Keratinocyte (primary cell): ENCODE data around the gene RGS10. TPM values are rescaled to one million over a fixed set of nuclear protein-coding genes. Genes with fewer than 3 reads are reported as not detected.

Source experiments
- DNase-seq: peaks from one replicate; pipeline ENCODE4 v3.0.0-alpha.2; 2011; ENCODE audit warnings: low read depth, missing footprints, low spot score
- FAIRE-seq: peaks from 2 replicates; lab custom pipeline; 2011; peaks lifted over from hg19 to GRCh38; lab: Jason Lieb, UNC
- H2AFZ ChIP-seq: 2 replicates; pipeline ENCODE4 v1.6.0; 2012; ENCODE audit warnings: low read length, control low read depth, inconsistent platforms; ENCODE audit not compliant: control insufficient read depth
- H3K27ac ChIP-seq: 2 replicates; pipeline ENCODE4 v1.5.1; 2011; ENCODE audit warnings: low read length; ENCODE audit not compliant: control insufficient read depth, insufficient read depth
- H3K27me3 ChIP-seq: 3 replicates; pipeline ENCODE4 v1.6.0; 2011; ENCODE audit warnings: low read length; ENCODE audit not compliant: control insufficient read depth, insufficient read depth; ENCODE audit errors: extremely low read depth
- H3K36me3 ChIP-seq, 2 experiments: 2 replicates in 1 of 2; 3 replicates in 1 of 2; pipeline ENCODE4 v1.5.1; 2011; ENCODE audit warnings: low read length in 2 of 2, mild to moderate bottlenecking in 1 of 2; ENCODE audit not compliant: control insufficient read depth in 2 of 2, insufficient read depth in 2 of 2; ENCODE audit errors: extremely low read depth in 1 of 2
- H3K4me1 ChIP-seq: 3 replicates; pipeline ENCODE4 v1.5.1; 2011; ENCODE audit warnings: low read length; ENCODE audit not compliant: control insufficient read depth, insufficient read depth; ENCODE audit errors: extremely low read depth
- H3K4me2 ChIP-seq: 3 replicates; pipeline ENCODE4 v1.6.0; 2011; ENCODE audit warnings: low read depth, low read length; ENCODE audit not compliant: control insufficient read depth, insufficient read depth; ENCODE audit errors: extremely low read depth
- H3K4me3 ChIP-seq, 3 experiments: fragments of 200-600 bp in 1 of 3; sonication (generic) in 1 of 3; 2 replicates in 2 of 3; 3 replicates in 1 of 3; pipeline ENCODE4 v1.5.1; 2011 to 2016; ENCODE audit warnings: low read length in 3 of 3, mild to moderate bottlenecking in 3 of 3, control low read depth in 2 of 3, inconsistent platforms in 1 of 3, low read depth in 1 of 3, mixed read lengths in 1 of 3, mixed run types in 1 of 3, moderate library complexity in 1 of 3; ENCODE audit not compliant: control insufficient read depth in 2 of 3, insufficient read depth in 2 of 3; ENCODE audit errors: extremely low read depth in 1 of 3
- H3K79me2 ChIP-seq: 2 replicates; pipeline ENCODE4 v1.6.0; 2012; ENCODE audit warnings: low read length; ENCODE audit not compliant: control insufficient read depth, insufficient read depth
- H3K9ac ChIP-seq: 3 replicates; pipeline ENCODE4 v1.6.0; 2011; ENCODE audit warnings: low read length; ENCODE audit not compliant: control insufficient read depth, insufficient read depth; ENCODE audit errors: extremely low read depth
- H3K9me1 ChIP-seq: 3 replicates; pipeline ENCODE4 v1.6.0; 2011; ENCODE audit warnings: low read length; ENCODE audit not compliant: control insufficient read depth, insufficient read depth; ENCODE audit errors: extremely low read depth
- H3K9me3 ChIP-seq: 2 replicates; pipeline ENCODE4 v1.5.1; 2012; ENCODE audit warnings: low read depth, low read length; ENCODE audit not compliant: control insufficient read depth
- H4K20me1 ChIP-seq: 3 replicates; pipeline ENCODE4 v1.6.0; 2011; ENCODE audit warnings: low read length; ENCODE audit not compliant: control insufficient read depth, insufficient read depth; ENCODE audit errors: extremely low read depth
- CTCF ChIP-seq, 3 experiments: IDR thresholded peaks in 1 of 3; conservative IDR thresholded peaks in 1 of 3; optimal IDR thresholded peaks in 1 of 3; 2 replicates in 2 of 3; 3 replicates in 1 of 3; pipeline versions ENCODE3 to v1.5.1; 2011; ENCODE audit warnings: low read length in 3 of 3, mild to moderate bottlenecking in 3 of 3, moderate library complexity in 2 of 3, control low read depth in 1 of 3, inconsistent platforms in 1 of 3; ENCODE audit not compliant: insufficient read depth in 2 of 3; ENCODE audit errors: extremely low read depth in 1 of 3
- EZH2 ChIP-seq: IDR thresholded peaks from one replicate; pipeline ENCODE4 v1.6.1; 2012; ENCODE audit warnings: inconsistent platforms, mild to moderate bottlenecking, low read length, moderate library complexity
- dilution Hi-C: fragments of 300-500 bp; cut with MboI; formaldehyde crosslinking; loops from one replicate; pipeline ENCODE4 v1.7.0; 2020; ENCODE audit warnings: low sequenced_read_pairs; ENCODE audit not compliant: extremely low pct_ligation_motif_present
- polyA plus RNA-seq, 5 experiments: library from polyadenylated mRNA; depleted of rRNA in 3 of 5; stranded (reverse) in 3 of 5; stranded (forward) in 1 of 5; unstranded in 1 of 5; fragments of >200 nt; gene quantifications; 1 replicate in 1 of 5; 2 replicates in 3 of 5; 3 replicates in 1 of 5; pipeline versions ENCODE4 v1.2.1 to v1.2.3, GENCODE V29; 2011 to 2012; ENCODE audit warnings: missing spikeins in 2 of 5, low read depth in 1 of 5, low replicate concordance in 1 of 5

RGS10 gene
- polyA plus RNA-seq, 1 donor (not counting 4 experiments of a cell fraction or from before 2014, with no cell fraction given): 87.8 TPM

- FAIRE-seq: no peak
- dilution Hi-C loops: no loop called here
- Histone ChIP-seq H3K9ac (no peak overlapping the region), H3K27ac (no peak overlapping the region), H3K9me1 (no peaks in the 10 kb centered on the region), H4K20me1 (no peaks in the 10 kb centered on the region), H3K36me3 (no peaks in the 10 kb centered on the region), H3K27me3 (peaks cover 4% of the 10 kb centered on the region), H3K9me3 (no peaks in the 10 kb centered on the region), H3K4me1 (no peaks in the 10 kb centered on the region), H3K79me2 (no peaks in the 10 kb centered on the region), H3K4me2 (no peak overlapping the region), H2AFZ (no peak overlapping the region), H3K4me3 (no peak overlapping the region)
- TF ChIP-seq CTCF (optimal IDR thresholded peaks at IDR 0.05 in 1 of 3, IDR thresholded peaks at IDR 0.05 in 1 of 3, conservative IDR thresholded peaks at IDR 0.05 in 1 of 3; ENCODE audit: extremely low read depth in 1 of 3, insufficient read depth in 2 of 3, low read length in 3 of 3): no peak
- no peak for TF ChIP-seq EZH2
- no peak for DNase-seq
Observed at GRCh38 chr10:119469325-119469707, 73.2 kb downstream of the RGS10 start.

- no peak overlapping the region for H3K4me2 ChIP-seq
- H2AFZ ChIP-seq: no peak overlapping the region
- TF ChIP-seq CTCF (optimal IDR thresholded peaks at IDR 0.05 in 1 of 3, IDR thresholded peaks at IDR 0.05 in 1 of 3, conservative IDR thresholded peaks at IDR 0.05 in 1 of 3; ENCODE audit: extremely low read depth in 1 of 3, insufficient read depth in 2 of 3, low read length in 3 of 3) (no peak), EZH2 (no peak)
- H3K4me3 ChIP-seq: no peak overlapping the region
- peaks cover 4% of the 10 kb centered on the region for H3K27me3 ChIP-seq
- DNase-seq (no peak), FAIRE-seq (no peak)
- H3K36me3 ChIP-seq: no peaks in the 10 kb centered on the region
- H3K4me1 ChIP-seq: no peaks in the 10 kb centered on the region
- dilution Hi-C loops: no loop called here
- no peak overlapping the region for H3K27ac ChIP-seq
- H3K9me1 ChIP-seq: no peaks in the 10 kb centered on the region
- H3K9me3 ChIP-seq: no peaks in the 10 kb centered on the region
- H3K79me2 ChIP-seq: no peaks in the 10 kb centered on the region
- no peak overlapping the region for H3K9ac ChIP-seq
- no peaks in the 10 kb centered on the region for H4K20me1 ChIP-seq
Observed at GRCh38 chr10:119468542-119469324, 73.8 kb downstream of the RGS10 start.
